Measurements from ENCODE around the gene HORMAD2.
"Not testable (repeated sequence)": the region's sequence is repeated elsewhere in the genome, so short reads cannot be mapped to it uniquely, and the experiment has no call there.

The HORMAD2 gene

DNA sequence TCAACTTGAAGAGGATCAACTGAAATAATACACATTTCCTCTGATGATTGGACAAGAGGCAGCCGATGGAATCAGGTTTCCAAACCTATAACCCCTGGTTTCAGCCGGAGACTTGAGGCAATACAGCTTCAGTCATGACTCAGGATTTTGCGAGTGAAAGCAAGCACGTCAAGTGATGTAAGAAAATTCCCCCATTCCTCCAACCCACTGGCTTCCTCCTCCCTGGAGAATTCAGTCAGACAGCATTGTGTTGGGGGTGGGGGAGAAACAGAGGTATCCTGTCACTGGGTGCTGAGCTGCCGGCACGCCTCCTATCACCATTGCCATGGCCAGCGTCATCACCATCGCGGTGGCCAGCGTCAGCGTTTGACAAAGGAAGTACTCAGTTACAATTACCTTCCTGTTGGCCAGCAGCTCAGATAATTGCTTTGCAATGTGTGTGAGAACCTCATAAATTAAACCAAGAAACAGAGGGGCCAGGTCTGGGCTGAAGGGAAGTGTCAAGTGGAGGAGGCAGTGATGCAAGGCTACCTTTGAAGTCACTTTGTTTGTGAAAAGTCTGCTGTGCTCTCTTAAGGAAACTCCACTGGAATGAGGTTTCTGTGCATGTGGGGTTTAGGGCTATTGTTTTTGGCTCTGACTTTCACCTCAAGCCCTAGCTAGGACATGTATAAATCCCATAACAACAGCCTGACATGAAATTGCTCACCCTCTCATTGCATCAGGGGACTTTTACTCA, 116.0 kb downstream of the HORMAD2 start:
- Mint-ChIP-seq H3K4me1 (peaks cover 78% of the 10 kb centered on the region), H3K27me3 (no peaks in the 10 kb centered on the region), H3K4me3 (peak overlapping the region; percentile 59 to 74), H3K27ac (peak overlapping the region; percentile 93 to 99), H3K9me3 (no peaks in the 10 kb centered on the region)
- DNase-seq (peak; percentile 49 to 93), ATAC-seq (peak; percentile 93)

DNA sequence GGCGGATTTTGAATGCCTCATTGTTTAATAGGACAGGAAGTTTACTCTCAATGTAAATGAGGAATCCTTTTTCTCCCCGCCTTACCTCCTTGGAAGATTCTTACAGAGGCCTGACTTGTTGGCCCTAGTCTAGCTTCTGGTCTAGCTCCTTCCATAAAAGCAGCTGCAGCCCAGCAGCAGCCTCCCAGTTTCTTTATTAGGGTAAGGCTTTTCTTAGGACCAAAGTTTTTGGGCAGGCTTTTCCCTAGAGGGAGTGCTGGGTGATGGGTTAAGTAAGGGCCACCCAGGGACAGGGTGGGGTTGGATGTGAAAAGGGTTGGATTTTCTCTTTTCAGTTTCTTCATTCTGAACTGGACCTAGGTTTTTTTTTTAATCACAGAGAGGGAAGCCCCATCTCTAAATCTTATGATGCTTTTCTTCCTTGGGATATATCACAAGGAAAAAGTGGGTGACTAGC, 116.6 kb downstream of the HORMAD2 start:
- DNase-seq (no peak), ATAC-seq (no peak)
- Mint-ChIP-seq H3K27ac (peak overlapping the region; percentile 93 to 99), H3K4me3 (peak overlapping the region; percentile 59 to 74), H3K27me3 (no peaks in the 10 kb centered on the region), H3K4me1 (peaks cover 73% of the 10 kb centered on the region), H3K9me3 (no peaks in the 10 kb centered on the region)

DNA sequence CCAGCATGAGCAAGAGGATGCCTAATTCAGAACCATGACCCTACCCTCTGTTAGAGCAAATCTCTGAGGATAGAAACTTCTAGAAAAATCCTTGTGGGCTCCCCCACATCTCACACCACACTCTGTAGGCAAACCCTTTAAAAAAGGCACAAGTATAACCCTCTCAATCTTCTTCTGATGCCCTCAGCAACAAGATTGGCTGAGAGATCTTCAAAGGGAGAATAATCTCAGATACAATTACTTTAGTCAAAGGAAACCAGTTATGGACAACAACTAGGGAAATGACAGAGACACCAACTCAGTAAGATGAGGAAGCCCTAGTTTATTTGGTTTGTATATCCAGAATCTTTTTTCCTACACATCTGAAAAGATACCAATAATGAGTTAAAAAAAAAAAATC, 117.1 kb downstream of the HORMAD2 start:
- no peaks in the 10 kb centered on the region for H3K9me3 Mint-ChIP-seq
- H3K27me3 Mint-ChIP-seq: no peaks in the 10 kb centered on the region
- ATAC-seq (no peak), DNase-seq (no peak)
- peak overlapping the region; percentile 27 to 99 for H3K27ac Mint-ChIP-seq
- peak overlapping the region in 1 of 2 donors; percentile 74 for H3K4me3 Mint-ChIP-seq
- H3K4me1 Mint-ChIP-seq: peaks cover 68% of the 10 kb centered on the region

DNA sequence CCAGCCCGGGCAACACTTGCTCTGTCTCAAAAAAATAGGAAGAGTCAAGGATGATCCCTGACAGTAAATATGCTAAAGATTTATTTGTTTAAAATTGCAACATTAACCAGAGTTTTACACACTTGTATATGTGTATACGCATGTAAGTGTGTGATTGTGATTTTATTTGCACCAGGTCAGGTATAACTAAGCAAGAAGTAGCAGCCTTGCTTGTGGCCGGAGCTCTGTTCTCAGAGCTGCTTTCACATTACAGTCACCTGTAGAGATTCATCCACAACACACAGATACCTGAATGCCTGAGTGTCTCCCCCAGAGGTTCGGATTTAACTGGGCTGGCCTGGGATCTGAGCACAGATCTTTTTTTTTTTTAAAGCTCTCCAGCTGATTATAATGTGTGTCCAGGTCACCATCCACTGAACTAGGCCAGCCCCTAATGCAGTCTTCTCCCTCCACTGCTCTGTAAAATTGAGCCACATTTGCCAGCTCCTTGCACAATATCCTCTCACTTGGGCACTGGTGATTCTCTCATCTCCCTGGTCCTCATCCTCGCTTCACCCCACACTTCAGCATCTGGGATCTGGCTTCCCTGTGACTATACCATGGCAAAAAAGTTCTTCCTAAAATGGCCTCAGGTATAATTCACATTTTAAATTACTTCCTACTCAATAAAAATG, 118.0 kb downstream of the HORMAD2 start:
- Mint-ChIP-seq H3K4me1 (peaks cover 59% of the 10 kb centered on the region), H3K27ac (peak overlapping the region; percentile 90 to 98), H3K4me3 (peak overlapping the region; percentile 20 to 59), H3K9me3 (no peaks in the 10 kb centered on the region), H3K27me3 (no peaks in the 10 kb centered on the region)
- no peak for DNase-seq
- ATAC-seq: no peak

DNA sequence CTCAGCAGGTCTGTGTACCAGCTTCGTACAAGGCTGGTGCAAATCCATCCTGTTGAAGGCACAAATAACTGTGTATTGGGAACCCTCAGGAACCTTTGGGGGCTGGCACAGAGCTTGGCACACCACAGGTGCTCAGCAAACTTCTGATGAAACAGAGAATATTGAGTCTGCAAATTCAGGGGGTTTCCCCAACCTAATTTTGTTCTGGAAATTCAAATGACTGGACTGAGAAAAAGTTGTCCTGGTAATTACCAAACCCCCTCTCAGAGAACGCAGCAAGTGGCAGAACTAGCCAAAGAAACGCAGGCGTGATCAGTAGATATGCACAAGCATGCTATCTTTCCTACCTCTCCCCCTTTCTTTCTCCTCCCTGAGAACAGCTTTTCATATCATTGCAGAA, 118.7 kb downstream of the HORMAD2 start:
- ATAC-seq (no peak), DNase-seq (no peak)
- Mint-ChIP-seq H3K27ac (peak overlapping the region; percentile 90 to 98), H3K27me3 (no peaks in the 10 kb centered on the region), H3K4me3 (peak overlapping the region; percentile 20 to 59), H3K4me1 (peaks cover 53% of the 10 kb centered on the region), H3K9me3 (no peaks in the 10 kb centered on the region)

DNA sequence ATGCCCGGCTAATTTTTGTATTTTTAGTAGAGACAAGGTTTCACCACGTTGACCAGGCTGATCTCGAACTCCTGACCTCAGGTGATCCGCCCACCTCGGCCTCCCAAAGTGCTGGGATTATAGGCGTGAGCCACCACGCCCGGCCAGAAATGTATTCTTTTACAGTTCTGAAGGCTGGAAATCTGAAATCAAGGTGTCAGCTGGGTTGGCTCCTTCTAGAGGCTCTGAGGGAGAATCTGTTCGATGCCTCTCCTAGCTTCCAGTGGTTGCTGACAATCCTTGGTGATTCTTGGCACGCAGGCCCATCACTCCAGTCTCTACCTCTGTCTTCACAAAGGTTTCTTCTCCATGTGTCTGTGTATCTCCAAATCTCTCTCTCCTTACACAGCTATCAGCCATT, 120.6 kb downstream of the HORMAD2 start:
- not testable (repeated sequence) for DNase-seq, H3K9me3 Mint-ChIP-seq, ATAC-seq, H3K4me3 Mint-ChIP-seq, H3K27me3 Mint-ChIP-seq
- Mint-ChIP-seq H3K4me1 (peaks cover 35% of the 10 kb centered on the region), H3K27ac (peak overlapping the region in 1 of 2 donors; percentile 24)

DNA sequence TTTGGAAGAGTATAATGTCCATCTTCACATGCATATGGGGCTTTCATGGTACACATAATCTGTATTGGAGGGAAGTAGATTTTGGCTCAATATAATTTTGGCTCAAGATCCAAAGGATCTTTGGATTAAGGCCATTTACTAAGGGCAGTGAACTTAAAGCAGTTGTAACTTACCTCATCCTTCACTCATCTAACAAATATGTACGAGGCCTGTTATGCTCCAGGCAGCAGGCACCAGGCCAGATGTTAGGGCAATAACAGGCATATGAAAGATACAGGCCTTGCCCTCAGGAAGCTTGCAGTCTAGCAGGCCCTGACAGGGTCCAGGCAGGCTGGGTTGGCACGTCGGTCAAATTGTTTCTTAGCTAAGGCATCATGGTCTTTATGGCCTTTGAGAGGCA, 121.7 kb downstream of the HORMAD2 start:
- no peak overlapping the region for H3K4me3 Mint-ChIP-seq
- peak overlapping the region in 1 of 2 donors; percentile 17 for H3K27ac Mint-ChIP-seq
- H3K4me1 Mint-ChIP-seq: peaks cover 29% of the 10 kb centered on the region
- H3K27me3 Mint-ChIP-seq: no peaks in the 10 kb centered on the region
- no peak for DNase-seq
- ATAC-seq: no peak
- H3K9me3 Mint-ChIP-seq: no peaks in the 10 kb centered on the region

DNA sequence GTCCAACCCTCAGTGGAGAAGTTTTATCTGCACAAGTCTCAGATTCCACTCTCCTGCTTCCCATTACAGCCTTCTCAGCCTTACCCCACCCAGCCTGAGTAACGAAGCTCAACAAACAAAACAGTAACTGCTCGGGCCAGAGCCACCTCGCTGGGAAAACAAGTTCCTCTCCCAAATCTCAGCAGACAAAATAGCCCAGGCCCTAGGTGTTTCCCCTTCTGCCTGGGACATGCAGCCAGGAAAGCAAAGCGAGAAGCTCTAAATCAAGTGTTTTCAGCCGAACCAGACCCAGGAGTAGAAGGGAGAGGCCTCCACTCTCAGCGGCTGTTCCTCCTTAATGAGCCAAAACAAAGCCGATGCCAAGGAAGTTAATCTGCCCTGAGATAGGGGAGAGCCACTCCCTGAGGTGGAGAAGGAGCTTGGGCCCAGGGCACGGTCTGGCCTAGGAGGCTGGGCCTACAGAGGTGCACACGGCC, 122.3 kb downstream of the HORMAD2 start:
- Mint-ChIP-seq H3K4me3 (no peak overlapping the region), H3K27me3 (no peaks in the 10 kb centered on the region), H3K27ac (no peak overlapping the region), H3K9me3 (no peaks in the 10 kb centered on the region), H3K4me1 (peaks cover 25% of the 10 kb centered on the region)
- ATAC-seq (no peak), DNase-seq (no peak)

DNA sequence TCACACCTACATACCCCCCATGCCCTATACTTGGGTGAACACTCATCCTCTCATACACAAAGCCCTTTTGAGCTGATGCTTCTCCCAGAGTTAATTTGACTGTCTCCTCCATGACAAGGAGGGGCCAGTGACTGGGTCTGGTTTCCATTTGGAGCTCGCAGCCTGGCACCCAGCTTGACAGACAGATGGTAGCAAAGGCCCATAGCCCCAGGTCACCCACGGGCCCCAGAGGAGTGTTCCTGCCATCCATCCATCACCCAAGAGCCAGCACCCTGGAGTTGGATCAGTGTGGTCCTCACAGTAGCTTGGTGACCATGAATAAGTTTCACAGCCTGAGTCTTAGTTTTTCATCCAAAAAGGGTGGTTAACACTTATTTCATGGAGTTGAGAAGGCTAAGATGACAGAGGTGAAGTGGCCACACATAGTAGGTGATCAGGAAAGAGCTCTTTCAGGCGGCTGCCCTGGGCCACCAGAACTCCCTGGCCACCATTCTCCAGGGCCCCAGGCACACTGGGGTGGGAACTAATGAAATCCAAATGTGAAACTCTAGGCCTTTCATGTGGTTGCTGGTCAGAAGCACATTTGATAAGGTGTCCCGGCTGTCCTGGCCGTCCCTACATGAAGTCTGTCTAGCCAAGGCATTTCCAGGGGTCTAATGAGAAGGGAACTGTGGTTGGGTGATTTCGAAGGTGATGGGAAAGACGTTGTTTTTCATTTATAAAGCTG, 123.9 kb downstream of the HORMAD2 start:
- H3K4me1 Mint-ChIP-seq: peaks cover 25% of the 10 kb centered on the region
- no peaks in the 10 kb centered on the region for H3K9me3 Mint-ChIP-seq

DNA sequence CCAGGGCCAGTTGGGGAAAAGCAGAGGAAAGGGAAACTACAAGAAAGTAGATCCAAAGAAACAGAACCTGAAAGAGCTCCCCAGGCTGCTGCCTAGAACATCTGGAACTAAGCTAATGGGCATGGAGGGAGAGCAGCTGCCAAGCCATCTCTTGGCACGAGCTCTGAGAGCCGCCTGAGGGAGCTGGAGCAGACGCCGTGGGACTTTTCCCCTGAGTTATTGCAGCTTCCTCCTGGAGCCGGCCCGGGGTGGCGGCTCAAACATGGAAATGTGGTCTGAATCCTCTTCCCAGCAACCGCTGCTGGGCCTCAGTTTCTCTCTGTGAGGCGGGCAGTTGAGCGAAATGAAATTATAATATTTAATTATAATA, 124.5 kb downstream of the HORMAD2 start:
- Mint-ChIP-seq H3K27me3 (no peaks in the 10 kb centered on the region), H3K4me1 (peaks cover 25% of the 10 kb centered on the region), H3K27ac (no peak overlapping the region), H3K4me3 (no peak overlapping the region), H3K9me3 (no peaks in the 10 kb centered on the region)
- no peak for ATAC-seq
- no peak for DNase-seq

More for the DNA sequence above, 123.9 kb downstream of the HORMAD2 start:
- no peaks in the 10 kb centered on the region for H3K27me3 Mint-ChIP-seq
- ATAC-seq: no peak
- DNase-seq: no peak
- H3K4me3 Mint-ChIP-seq: no peak overlapping the region
- H3K27ac Mint-ChIP-seq: peak overlapping the region in 1 of 2 donors; percentile 1

DNA sequence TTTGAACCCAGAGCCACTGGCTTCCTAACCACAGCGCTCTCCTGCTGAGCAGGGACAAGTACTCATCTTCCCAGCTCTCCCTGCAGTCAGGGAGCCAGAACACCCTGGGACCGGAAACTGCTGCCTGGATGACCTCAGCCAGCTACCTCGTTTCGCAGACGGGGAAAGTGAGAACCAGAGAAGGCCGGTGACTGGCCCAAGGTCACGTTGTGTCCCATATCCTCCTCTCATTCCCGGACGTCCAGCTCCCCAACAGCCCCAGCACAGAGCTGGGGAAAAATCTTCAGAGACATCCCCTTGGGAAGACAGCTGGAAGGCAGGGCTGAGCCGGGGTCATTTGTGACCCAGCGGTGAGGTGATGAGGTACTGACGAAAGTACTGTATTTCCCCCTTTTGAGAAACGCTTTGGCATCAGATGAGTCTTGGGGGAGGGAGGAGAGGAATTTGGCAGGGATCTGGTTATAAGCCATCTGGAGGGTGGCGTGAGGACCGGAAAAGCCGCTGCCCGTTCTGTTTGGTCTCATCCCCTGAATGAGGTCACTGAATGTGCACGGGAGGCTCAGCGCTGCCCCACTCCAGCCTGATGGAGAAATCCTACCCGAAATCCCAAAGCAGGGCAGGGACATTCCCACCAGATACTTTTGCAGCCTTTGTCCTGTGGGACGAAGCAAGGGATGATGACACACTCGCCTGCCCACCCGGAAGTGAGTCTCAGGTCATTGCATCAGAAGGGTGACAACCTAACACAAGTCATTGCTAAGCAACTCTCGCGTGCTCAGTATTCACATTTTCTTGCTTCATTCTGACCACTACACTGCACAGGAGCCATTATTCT, 125.2 kb downstream of the HORMAD2 start:
- Mint-ChIP-seq H3K27ac (no peak overlapping the region), H3K9me3 (no peaks in the 10 kb centered on the region), H3K4me1 (peaks cover 31% of the 10 kb centered on the region), H3K27me3 (no peaks in the 10 kb centered on the region), H3K4me3 (no peak overlapping the region)
- no peak for ATAC-seq
- no peak for DNase-seq

DNA sequence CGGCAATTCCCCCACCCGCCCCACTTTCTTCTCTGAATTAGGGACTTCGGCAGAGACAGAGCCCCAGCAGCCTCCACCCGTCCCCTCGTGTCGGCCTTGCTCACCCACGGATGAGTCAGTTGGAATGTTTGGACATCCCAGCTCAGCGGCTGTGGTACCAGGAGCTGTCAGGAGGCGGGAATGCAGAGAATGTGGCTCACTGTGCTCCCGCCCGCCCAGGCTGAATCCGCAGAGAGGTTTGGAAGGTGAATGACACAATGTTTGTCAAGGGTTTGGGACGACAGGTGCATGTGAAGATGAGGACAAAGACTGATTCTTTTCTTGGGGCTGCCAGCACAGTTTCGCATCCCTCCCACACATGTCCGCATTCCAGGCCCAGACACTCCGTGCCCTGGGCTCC, 126.7 kb downstream of the HORMAD2 start:
- DNase-seq (no peak), ATAC-seq (no peak)
- no peaks in the 10 kb centered on the region for H3K27me3 Mint-ChIP-seq
- H3K4me3 Mint-ChIP-seq: no peak overlapping the region
- no peaks in the 10 kb centered on the region for H3K9me3 Mint-ChIP-seq
- peaks cover 37% of the 10 kb centered on the region for H3K4me1 Mint-ChIP-seq
- no peak overlapping the region for H3K27ac Mint-ChIP-seq

DNA sequence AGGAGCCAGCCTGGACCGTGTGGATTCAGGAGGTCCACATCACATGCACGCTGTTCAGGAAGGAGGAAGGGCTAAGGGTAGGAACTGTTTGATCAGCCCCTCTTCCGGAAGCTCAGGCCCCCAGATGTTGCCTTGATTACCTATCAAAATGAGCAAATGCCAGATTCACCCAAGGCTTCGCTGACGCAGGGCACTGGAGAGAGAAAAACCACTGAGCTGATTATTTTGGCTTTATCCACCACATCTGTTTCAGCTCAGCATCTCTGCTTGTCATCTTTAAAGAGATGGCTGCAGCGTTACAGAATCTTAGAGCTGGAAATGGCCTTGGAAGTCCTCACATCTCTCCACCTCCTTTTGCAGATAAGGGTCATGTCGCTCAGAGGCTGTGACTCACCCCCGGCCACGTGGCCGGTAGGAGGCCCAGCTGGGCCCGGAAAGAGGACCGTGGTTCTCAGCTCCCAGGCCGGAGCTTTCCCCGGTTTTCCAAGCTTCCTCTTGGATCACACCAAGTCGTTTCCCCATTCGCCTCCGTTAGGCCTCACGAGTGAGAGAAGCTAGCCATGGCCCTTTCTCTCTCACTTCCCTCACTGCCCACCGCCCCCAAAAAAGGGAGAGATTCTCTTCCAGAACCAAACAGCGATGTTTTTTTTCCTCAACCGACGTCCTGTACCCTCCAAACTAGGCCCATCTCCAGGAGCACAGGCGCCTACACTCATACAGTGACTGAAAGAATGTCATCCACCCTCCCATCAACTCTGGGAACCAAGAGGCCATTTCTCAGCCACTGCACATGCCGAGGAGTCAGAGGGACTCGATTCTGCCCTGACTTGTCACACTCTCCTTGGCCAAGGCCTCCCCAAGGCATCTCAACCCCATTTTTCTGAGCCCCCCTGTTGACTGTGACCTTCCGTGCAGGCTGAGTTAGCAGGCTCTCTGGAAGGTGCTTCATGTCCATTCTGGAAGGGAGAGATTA, 128.7 kb downstream of the HORMAD2 start:
- Mint-ChIP-seq H3K9me3 (no peaks in the 10 kb centered on the region), H3K4me3 (peak overlapping the region in 1 of 2 donors; percentile 27), H3K27me3 (no peaks in the 10 kb centered on the region), H3K4me1 (peaks cover 53% of the 10 kb centered on the region), H3K27ac (peak overlapping the region in 1 of 2 donors; percentile 77)
- ATAC-seq (no peak), DNase-seq (no peak)

DNA sequence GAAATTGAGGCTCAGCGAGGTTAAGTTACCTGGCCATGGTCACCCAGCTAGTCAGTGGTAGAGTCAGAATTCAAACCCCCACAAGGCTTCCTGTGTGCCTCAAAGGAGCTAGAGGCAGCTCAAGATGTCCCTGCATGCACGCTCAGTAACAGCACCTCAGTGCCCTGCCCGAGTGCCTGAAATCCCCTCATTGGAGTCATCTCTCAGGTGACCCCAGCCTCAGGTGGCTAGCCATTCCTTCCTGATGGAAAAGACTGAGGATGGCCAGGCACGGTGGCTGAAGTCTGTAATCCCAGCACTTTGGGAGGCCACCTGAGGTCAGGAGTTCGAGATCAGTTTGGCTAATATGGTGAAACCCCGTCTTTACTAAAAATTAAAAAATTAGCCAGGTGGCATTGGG, 129.4 kb downstream of the HORMAD2 start:
- H3K4me3 Mint-ChIP-seq: no peak overlapping the region
- no peaks in the 10 kb centered on the region for H3K9me3 Mint-ChIP-seq
- peaks cover 58% of the 10 kb centered on the region for H3K4me1 Mint-ChIP-seq
- H3K27me3 Mint-ChIP-seq: no peaks in the 10 kb centered on the region
- DNase-seq: no peak
- peak overlapping the region in 1 of 2 donors; percentile 77 for H3K27ac Mint-ChIP-seq
- ATAC-seq: no peak

Data from stimulated activated naive CD8-positive, alpha-beta T cell treated with anti-CD3 and anti-CD28 coated beads, Interleukin-15, amount 100 ng/mL, for 72 hours (primary cell).